CD14-positive monocyte (primary cell): ENCODE results near the gene KIAA0232. TPM values are rescaled to one million over a fixed set of nuclear protein-coding genes. Genes with fewer than 3 reads are reported as not detected.

Experiments used
- DNase-seq, 3 donors: peaks; one replicate each; pipeline ENCODE4 v3.0.0-alpha.2; 2011 to 2022
- H2AFZ ChIP-seq: 2 replicates; pipeline ENCODE4 v1.6.0; 2012; ENCODE audit warnings: mild to moderate bottlenecking, low read depth, low read length, inconsistent platforms; ENCODE audit not compliant: insufficient read depth, poor library complexity, severe bottlenecking
- H3K27ac ChIP-seq, 2 donors: 1 replicate in 1 of 2; 2 replicates in 1 of 2; pipeline ENCODE4 v1.5.1; 2012 to 2013; ENCODE audit warnings: low read length in 2 of 2, control low read depth in 1 of 2, inconsistent platforms in 1 of 2, low read depth in 1 of 2, mild to moderate bottlenecking in 1 of 2
- H3K27me3 ChIP-seq, 2 donors: one replicate each; pipeline versions ENCODE4 v1.6.0 to v1.6.1; 2011 to 2013; ENCODE audit warnings: low read length in 2 of 2; ENCODE audit not compliant: control insufficient read depth in 2 of 2, insufficient read depth in 2 of 2
- H3K36me3 ChIP-seq, 2 donors: replicated peaks in 1 of 2; 1 replicate in 1 of 2; 2 replicates in 1 of 2; pipeline versions ENCODE4 v1.5.1 to v1.6.1; 2012 to 2013; ENCODE audit warnings: low read length in 2 of 2, control low read depth in 1 of 2, inconsistent platforms in 1 of 2, mild to moderate bottlenecking in 1 of 2; ENCODE audit not compliant: insufficient read depth in 2 of 2, control insufficient read depth in 1 of 2
- H3K4me1 ChIP-seq, 2 donors: 1 replicate in 1 of 2; 2 replicates in 1 of 2; pipeline versions ENCODE4 v1.5.1 to v1.6.1; 2012 to 2013; ENCODE audit warnings: low read length in 2 of 2, control low read depth in 1 of 2, inconsistent platforms in 1 of 2, mild to moderate bottlenecking in 1 of 2, moderate library complexity in 1 of 2; ENCODE audit not compliant: insufficient read depth in 2 of 2, control insufficient read depth in 1 of 2
- H3K4me2 ChIP-seq: replicated peaks from 2 replicates; pipeline ENCODE3; 2012; ENCODE audit warnings: low read length, moderate library complexity, mild to moderate bottlenecking; ENCODE audit not compliant: poor library complexity, severe bottlenecking; ENCODE audit errors: extremely low read depth
- H3K4me3 ChIP-seq, 3 experiments: fragments of 200-600 bp in 1 of 3; sonication (generic) in 1 of 3; replicated peaks in 1 of 3; 1 replicate in 2 of 3; 2 replicates in 1 of 3; pipeline ENCODE4 v1.5.1; 2011 to 2013; ENCODE audit warnings: low read length in 3 of 3, mild to moderate bottlenecking in 3 of 3, control low read depth in 2 of 3, low read depth in 2 of 3, inconsistent platforms in 1 of 3, moderate library complexity in 1 of 3
- H3K79me2 ChIP-seq: 2 replicates; pipeline ENCODE4 v1.6.0; 2012; ENCODE audit warnings: mild to moderate bottlenecking, control low read depth, inconsistent platforms, low read length, moderate library complexity; ENCODE audit not compliant: insufficient read depth
- H3K9ac ChIP-seq: 2 replicates; pipeline ENCODE4 v1.6.0; 2017; ENCODE audit warnings: low read length, mild to moderate bottlenecking; ENCODE audit not compliant: insufficient read depth, poor library complexity, severe bottlenecking
- H3K9me3 ChIP-seq, 2 donors: replicated peaks in 1 of 2; 1 replicate in 1 of 2; 2 replicates in 1 of 2; pipeline versions ENCODE4 v1.5.1 to v1.6.1; 2012 to 2013; ENCODE audit warnings: low read length in 2 of 2, control low read depth in 1 of 2; ENCODE audit not compliant: control insufficient read depth in 1 of 2, insufficient read depth in 1 of 2
- H4K20me1 ChIP-seq: 2 replicates; pipeline ENCODE4 v1.6.0; 2012; ENCODE audit warnings: mild to moderate bottlenecking, low read length, control low read depth, moderate library complexity; ENCODE audit not compliant: insufficient read depth
- H3K27ac Mint-ChIP-seq, 7 donors: one replicate each; pipeline ENCODE4 v1.8.0; 2020; ENCODE audit warnings: mild to moderate bottlenecking in 7 of 7, mixed read lengths in 7 of 7, moderate library complexity in 6 of 7, inconsistent platforms in 2 of 7
- H3K27me3 Mint-ChIP-seq, 3 donors: one replicate each; pipeline ENCODE4 v1.8.0; 2021 to 2022; ENCODE audit warnings: low read depth in 3 of 3, mild to moderate bottlenecking in 3 of 3, mixed read lengths in 3 of 3, moderate library complexity in 3 of 3, inconsistent platforms in 1 of 3
- H3K36me3 Mint-ChIP-seq, 2 donors: one replicate each; pipeline ENCODE4 v1.8.0; 2020; ENCODE audit warnings: mixed read lengths in 2 of 2, inconsistent platforms in 1 of 2, mild to moderate bottlenecking in 1 of 2
- H3K4me1 Mint-ChIP-seq: one replicate; pipeline ENCODE4 v1.8.0; 2020; ENCODE audit warnings: mild to moderate bottlenecking, mixed read lengths
- H3K4me3 Mint-ChIP-seq, 2 donors: one replicate each; pipeline ENCODE4 v1.8.0; 2020; ENCODE audit warnings: mild to moderate bottlenecking in 2 of 2, mixed read lengths in 2 of 2, moderate library complexity in 1 of 2
- H3K9me3 Mint-ChIP-seq, 7 donors: one replicate each; pipeline ENCODE4 v1.8.0; 2020 to 2022; ENCODE audit warnings: mixed read lengths in 7 of 7, mild to moderate bottlenecking in 6 of 7, moderate library complexity in 6 of 7, inconsistent platforms in 2 of 7
- WGBS: methylation state at CpG from one replicate; pipeline ENCODE4 v1.1.5; 2013; ENCODE audit warnings: missing lambda C conversion rate; ENCODE audit not compliant: insufficient coverage; 5-methylcytosine and 5-hydroxymethylcytosine counted together
- intact Hi-C, 2 donors: fragments of 100-400 bp; cut with micrococcal nuclease; formaldehyde crosslinking; loops; one replicate each; pipeline versions ENCODE4 v1.15.0 to v1.15.1; 2023
- polyA plus RNA-seq, 3 donors: library from polyadenylated mRNA; depleted of rRNA in 1 of 3; unstranded in 2 of 3; stranded (reverse) in 1 of 3; fragments of 300-500 nt in 2 of 3; fragments of >200 nt in 1 of 3; fragmentation: Illumina TruSeq in 2 of 3; gene quantifications; 1 replicate in 2 of 3; 2 replicates in 1 of 3; pipeline ENCODE4 v1.2.3, GENCODE V29; 2012 to 2021
- TF ChIP-seq, protein P1 (sequence below): fragments of 200-600 bp; IDR thresholded peaks from one replicate; pipeline ENCODE4 v1.8.0; 2022; ENCODE audit warnings: antibody characterized with exemption, mild to moderate bottlenecking

Gene KIAA0232
- polyA plus RNA-seq, 3 donors: 12.3 to 27.3 (median 20.6) TPM

GRCh38 chr4:6892909-6893202 lies 110.3 kb downstream of the KIAA0232 start:
- H3K36me3 ChIP-seq: no peaks in the 10 kb centered on the region
- peak overlapping the region in 1 of 3 experiments; percentile 63 for H3K4me3 ChIP-seq
- H3K9me3 ChIP-seq: peaks cover 9 to 28% of the 10 kb centered on the region in 2 donors
- no peaks in the 10 kb centered on the region for H3K27me3 ChIP-seq
- H2AFZ ChIP-seq: peak overlapping the region; percentile 75
- intact Hi-C loops: loop anchor here in 1 of 2 donors (5.0 kb wide), 1 partner anchor 49 kb away; no protein-coding TSS in a partner anchor
- H3K4me3 Mint-ChIP-seq: peak overlapping the region in 1 of 2 donors; percentile 77
- H3K9ac ChIP-seq: peak overlapping the region; percentile 57
- no peak for DNase-seq
- H3K36me3 Mint-ChIP-seq: peaks cover 8% of the 10 kb centered on the region in 2 donors
- H3K27me3 Mint-ChIP-seq: peaks cover 0 to 1% (median 1%) of the 10 kb centered on the region in 3 donors
- peaks cover 62 to 68% of the 10 kb centered on the region in 2 donors for H3K4me1 ChIP-seq
- 66% methylated on average over 6 of the region's 6 CpGs for WGBS
- TF ChIP-seq, protein P1, sequence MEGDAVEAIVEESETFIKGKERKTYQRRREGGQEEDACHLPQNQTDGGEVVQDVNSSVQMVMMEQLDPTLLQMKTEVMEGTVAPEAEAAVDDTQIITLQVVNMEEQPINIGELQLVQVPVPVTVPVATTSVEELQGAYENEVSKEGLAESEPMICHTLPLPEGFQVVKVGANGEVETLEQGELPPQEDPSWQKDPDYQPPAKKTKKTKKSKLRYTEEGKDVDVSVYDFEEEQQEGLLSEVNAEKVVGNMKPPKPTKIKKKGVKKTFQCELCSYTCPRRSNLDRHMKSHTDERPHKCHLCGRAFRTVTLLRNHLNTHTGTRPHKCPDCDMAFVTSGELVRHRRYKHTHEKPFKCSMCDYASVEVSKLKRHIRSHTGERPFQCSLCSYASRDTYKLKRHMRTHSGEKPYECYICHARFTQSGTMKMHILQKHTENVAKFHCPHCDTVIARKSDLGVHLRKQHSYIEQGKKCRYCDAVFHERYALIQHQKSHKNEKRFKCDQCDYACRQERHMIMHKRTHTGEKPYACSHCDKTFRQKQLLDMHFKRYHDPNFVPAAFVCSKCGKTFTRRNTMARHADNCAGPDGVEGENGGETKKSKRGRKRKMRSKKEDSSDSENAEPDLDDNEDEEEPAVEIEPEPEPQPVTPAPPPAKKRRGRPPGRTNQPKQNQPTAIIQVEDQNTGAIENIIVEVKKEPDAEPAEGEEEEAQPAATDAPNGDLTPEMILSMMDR: no peak
- H3K9me3 Mint-ChIP-seq: peaks cover 8 to 33% (median 27%) of the 10 kb centered on the region in 7 donors
- peak overlapping the region; percentile 73 for H3K4me2 ChIP-seq
- peaks cover 64% of the 10 kb centered on the region for H3K4me1 Mint-ChIP-seq
- peak overlapping the region; percentile 94 to 99 (median 97) for H3K27ac Mint-ChIP-seq
- H3K79me2 ChIP-seq: no peaks in the 10 kb centered on the region
- no peaks in the 10 kb centered on the region for H4K20me1 ChIP-seq
- peak overlapping the region; percentile 80 to 88 for H3K27ac ChIP-seq

DNA sequence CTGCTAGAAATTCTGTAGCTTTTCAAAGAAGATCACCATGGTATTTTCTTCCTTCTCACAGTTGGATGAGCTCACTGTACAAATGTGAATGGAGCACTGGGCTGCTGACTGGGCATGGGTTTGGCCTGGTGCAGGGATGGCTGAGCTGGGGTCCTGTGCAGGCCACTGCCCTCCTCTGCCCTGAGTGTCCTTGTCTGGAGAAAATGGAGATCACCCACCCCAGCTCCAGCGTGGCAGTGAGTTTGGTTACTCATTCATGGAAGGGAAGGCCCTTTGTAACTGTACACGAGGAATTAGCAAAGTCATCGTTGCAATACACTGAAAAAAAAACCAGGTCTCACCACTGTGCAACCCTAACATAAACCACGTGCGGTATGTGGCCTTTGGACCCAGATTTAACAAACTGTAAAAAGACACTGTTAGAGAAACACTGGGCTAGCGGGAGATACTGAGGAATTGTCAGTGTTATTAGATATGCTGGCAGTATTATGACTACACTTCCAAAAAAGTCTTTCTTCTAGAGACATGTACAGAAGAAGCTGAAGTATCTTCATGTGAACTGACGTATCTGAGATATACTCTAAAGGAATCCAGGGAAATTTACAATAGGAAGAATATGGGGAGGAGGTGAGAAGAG lies 111.0 kb downstream of the KIAA0232 start:
- H3K4me2 ChIP-seq: peak overlapping the region; percentile 0
- no peaks in the 10 kb centered on the region for H3K27me3 ChIP-seq
- no peak overlapping the region for H3K9ac ChIP-seq
- peak overlapping the region; percentile 80 to 88 for H3K27ac ChIP-seq
- H3K4me1 ChIP-seq: peaks cover 55 to 61% of the 10 kb centered on the region in 2 donors
- Mint-ChIP-seq H3K36me3 (peaks cover 8% of the 10 kb centered on the region in 2 donors), H3K9me3 (peaks cover 8 to 33% (median 27%) of the 10 kb centered on the region in 7 donors), H3K4me3 (peak overlapping the region; percentile 10 to 59), H3K4me1 (peaks cover 57% of the 10 kb centered on the region), H3K27ac (peak overlapping the region; percentile 94 to 99 (median 97)), H3K27me3 (peaks cover 0 to 1% (median 1%) of the 10 kb centered on the region in 3 donors)
- peak overlapping the region; percentile 33 for H2AFZ ChIP-seq
- intact Hi-C loops: loop anchor here in 1 of 2 donors (5.0 kb wide), 1 partner anchor 49 kb away; no protein-coding TSS in a partner anchor
- TF ChIP-seq, protein P1: no peak
- peak; percentile 71 to 80 (median 73) for DNase-seq
- WGBS: 40% methylated on average over 2 of the region's 7 CpGs
- H3K36me3 ChIP-seq: no peaks in the 10 kb centered on the region
- peaks cover 9 to 28% of the 10 kb centered on the region in 2 donors for H3K9me3 ChIP-seq
- H3K79me2 ChIP-seq: no peaks in the 10 kb centered on the region
- H3K4me3 ChIP-seq: no peak overlapping the region
- no peaks in the 10 kb centered on the region for H4K20me1 ChIP-seq
